RPMI8226 (cell line): ENCODE results near the gene CACNG1.
"Not testable (repeated sequence)": the region's sequence is repeated elsewhere in the genome, so short reads cannot be mapped to it uniquely, and the experiment has no call there.

Source experiments
- DNase-seq: peaks from one replicate; pipeline ENCODE4 v3.0.0-alpha.2; 2015

The CACNG1 gene

DNA sequence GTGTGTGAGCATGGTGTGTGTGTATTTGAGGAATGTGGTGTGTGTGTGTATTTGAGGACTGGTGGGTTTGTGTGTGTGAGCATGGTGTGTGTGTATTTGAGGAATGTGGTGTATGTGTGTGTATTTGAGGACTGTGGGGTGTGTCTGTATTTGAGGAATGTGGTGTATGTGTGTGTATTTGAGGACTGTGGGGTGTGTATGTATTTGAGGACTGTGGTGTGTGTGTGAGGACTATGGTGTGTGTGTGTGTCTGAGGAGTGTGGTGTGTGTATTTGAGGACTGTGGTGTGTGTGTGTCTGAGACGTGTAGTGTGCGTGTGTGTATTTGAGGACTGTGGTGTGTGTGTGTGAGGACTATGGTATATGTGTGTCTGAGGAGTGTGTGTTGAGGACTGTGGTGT, 18.0 kb upstream of the CACNG1 start:
- no peak for DNase-seq

DNA sequence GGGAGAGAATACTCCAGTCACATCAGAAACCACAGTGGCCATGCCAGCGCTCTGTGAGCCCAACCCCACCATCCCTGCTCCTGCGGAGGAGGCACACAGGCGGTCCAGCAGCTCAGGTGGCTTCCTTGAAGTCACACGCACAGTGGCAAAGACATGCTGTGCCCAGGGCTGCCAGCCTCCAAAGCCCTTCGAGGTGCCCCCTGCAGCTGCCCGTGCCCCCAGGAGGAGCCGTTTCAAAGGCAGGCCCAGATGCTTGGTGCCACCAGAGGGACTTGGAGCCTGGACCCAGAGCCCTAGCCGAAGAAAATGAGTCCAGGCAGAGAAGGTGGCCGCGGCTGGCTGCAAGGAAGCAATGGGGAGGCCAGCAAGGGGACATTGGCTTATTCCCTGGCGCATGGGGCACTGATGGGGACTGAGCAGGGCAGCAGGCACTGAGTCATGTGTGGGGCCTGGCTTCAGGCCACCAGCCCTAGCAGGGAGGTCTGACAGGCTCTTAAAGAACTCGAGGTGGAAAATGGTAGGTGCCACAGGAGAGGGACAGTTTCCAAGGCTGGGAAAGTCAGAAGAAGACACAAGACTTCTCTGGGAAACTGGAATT, 17.2 kb upstream of the CACNG1 start:
- no peak for DNase-seq

DNA sequence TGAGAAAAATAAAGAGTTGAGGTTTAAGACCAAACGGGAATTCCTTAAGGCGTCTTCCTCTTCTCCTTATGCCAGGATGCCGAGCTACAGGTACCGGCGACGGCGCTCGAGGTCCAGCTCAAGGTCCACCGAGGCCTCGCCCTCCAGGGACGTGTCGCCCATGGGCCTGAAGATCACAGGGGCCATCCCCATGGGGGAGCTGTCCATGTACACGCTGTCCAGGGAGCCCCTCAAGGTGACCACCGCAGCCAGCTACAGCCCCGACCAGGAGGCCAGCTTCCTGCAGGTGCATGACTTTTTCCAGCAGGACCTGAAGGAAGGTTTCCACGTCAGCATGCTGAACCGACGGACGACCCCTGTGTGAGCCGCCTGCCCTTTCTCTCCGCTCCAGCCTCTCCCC, 13.7 kb upstream of the CACNG1 start:
- DNase-seq = no peak

DNA sequence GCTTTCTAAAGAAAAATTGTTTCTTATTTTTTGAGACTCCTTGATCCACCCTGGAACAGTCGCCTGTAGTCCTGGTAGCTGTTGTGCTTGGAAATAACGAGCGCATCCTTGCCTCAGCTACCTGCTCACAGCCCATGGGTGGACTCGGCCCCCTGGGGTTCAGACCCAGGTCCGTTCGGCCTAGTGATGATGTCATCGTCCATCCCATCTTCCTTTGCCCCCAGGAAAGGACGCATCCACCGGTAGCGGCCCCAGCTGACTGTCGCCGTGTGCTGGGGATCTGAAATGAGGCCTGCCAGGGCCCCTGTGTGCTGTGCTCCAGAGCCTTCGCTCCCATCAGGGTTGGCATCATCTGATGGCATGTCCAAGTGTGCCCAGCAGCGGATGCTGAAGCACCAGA, 12.0 kb upstream of the CACNG1 start:
- DNase-seq = no peak

DNA sequence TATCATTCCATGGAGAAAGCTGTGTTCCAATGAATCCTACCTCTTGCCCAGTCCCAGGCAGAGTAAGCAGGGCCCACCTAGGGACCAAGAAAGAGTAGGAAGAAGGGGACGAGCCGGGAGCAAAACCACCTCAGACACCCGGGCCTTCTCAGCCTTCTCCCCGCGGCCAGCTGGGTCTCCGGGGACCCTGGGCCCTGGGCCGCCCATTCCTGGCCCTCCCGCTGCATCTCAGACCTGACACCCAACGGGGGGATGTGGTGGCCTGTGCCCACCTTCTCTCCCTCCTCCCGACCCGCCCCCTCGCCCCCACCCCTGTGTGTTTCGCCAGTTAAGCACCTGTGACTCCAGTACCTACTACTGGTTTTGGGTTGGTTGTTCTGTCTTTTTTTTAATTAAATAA, 11.4 kb upstream of the CACNG1 start:
- DNase-seq = no peak

DNA sequence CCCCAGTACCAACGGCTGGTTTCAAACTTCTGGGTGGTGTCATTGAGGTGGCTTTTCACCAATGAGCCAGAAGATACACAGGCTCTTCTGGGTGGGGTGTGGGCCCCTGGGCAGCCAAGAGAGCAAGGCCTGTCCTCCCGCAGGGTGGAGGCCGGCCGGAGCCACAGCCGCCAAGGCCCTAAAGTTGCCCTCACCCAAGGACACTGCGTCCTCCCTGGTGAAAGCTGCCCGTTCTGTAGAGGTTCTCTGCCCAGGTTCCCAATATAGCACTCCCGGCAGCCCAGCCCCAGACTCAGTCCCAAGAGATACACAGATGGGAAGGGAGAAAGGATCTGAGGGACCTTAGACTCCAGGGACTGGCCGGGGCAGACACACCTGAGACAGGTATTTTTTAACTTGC, 10.7 kb upstream of the CACNG1 start:
- DNase-seq = no peak

DNA sequence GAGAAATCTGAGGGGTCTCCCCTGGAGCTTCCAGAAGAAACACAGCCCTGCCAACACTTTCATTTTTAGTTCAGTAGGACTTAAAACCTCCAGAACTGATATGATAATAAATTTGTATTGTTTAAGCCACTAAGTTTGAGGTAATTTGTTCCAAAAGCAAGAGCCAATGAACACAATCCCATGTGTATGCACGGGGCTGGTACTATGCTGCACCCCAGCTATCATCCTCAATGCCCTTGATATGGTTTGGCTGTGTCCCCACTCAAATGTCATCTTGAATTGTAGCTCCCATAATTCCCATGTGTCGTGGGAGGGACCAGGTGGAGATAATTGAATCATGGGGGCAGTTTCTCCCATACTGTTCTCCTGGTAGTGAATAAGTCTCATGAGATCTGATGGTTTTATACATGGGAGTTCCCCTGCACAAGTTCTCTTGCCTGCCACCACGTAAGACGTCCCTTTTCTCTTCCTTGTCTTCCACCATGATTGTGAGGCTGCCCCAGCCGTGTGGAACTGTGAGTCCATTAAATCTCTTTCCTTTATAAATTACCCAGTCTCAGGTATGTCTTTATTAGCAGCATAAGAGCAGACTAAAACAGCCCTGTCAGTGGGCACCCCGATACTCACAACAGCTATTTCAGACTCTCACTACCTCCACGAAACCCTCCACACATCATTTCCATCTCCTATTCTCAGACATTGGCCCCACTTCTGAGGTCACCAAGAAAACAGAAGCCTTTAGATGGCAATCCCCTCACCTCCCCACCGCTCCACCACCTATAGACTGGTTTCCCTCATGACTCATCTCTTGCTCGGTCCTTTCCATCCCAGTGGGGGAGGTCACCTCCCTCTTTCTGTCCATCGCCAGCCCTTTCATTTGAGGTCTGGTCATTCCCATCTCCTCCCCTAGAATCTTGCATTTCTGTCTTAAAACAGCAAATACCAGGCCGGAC, 8.9 kb upstream of the CACNG1 start:
- DNase-seq = no peak

DNA sequence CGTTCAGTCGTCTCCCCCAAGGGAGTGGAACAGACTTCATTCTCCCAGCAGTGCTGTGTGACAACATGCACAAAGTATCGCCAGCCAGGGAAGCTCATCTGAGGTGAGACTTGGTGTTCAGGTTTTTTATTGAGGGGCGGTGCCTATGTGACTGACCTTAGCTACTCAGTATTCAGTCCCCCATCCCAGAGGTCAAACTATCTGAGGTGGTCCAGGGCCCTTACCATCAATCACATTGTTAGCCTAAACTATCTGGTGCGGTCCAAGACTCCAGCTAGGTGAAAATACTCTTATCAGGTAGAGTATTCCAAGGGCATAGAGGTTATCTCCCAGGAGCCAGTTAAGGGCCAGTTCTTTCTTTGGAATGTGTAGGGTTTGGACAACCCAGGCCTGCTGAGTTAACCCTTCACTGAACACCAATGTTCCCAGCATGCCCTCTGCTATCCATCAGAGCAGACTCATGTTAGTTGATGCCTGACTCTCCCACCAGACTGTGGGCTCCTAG, 5.4 kb upstream of the CACNG1 start:
- DNase-seq = no peak

DNA sequence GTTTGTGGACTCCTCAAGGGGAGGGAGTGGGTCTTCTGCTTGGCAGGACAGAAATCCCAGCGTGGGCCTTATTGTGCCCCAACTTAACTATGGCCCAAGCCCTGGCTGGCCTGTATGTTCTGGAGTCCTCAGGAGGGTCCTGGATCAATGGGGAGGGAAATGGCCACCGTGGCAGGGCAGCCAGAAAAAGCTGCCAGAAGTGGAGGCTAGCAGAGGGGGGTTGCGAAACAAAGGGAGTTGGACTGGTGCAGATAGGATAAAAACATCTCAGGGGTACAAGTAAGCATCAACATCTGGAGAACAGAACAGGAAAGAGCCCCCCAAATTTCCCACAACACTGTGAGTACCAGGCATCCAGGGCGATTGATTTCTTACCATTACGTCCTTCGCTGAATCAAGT, 3.7 kb upstream of the CACNG1 start:
- no peak for DNase-seq

DNA sequence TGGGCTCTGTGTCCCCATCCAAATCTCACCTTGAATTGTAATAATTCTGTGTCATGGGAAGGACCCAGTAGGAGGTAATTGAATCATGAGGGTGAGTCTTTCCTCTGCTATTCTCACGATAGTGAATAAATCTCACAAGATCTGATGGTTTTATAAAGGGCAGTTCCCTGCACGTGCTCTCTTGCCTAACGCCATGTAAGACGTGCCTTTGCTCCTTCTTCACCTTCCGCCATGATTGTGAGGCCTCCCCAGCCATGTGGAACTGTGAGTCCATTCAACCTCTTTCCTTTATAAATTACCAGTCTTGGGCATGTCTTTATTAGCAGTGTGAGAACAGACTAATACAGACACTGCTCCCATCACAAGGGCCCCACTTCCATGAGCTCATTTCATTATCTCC, 3.2 kb upstream of the CACNG1 start:
- DNase-seq = not testable (repeated sequence)

DNA sequence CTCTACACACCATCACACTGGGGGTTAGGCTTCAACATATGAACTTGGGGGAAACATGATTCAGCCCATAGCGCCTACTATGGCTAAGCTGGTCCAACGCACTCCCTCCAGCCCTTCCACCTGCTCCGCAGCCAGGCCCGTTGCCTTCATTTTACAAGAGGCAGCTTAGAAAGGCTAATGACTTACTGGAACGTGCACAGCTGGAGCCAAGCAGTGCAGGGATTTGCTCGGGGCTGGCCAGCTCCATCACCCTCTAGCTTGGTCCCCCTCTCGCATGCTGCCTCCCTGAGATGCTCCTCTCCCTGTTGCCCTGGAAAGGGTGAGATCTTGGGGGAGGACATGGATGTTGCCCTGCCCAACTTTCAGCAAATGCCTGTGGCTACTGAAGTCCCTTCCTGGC, 2.8 kb upstream of the CACNG1 start:
- no peak for DNase-seq

DNA sequence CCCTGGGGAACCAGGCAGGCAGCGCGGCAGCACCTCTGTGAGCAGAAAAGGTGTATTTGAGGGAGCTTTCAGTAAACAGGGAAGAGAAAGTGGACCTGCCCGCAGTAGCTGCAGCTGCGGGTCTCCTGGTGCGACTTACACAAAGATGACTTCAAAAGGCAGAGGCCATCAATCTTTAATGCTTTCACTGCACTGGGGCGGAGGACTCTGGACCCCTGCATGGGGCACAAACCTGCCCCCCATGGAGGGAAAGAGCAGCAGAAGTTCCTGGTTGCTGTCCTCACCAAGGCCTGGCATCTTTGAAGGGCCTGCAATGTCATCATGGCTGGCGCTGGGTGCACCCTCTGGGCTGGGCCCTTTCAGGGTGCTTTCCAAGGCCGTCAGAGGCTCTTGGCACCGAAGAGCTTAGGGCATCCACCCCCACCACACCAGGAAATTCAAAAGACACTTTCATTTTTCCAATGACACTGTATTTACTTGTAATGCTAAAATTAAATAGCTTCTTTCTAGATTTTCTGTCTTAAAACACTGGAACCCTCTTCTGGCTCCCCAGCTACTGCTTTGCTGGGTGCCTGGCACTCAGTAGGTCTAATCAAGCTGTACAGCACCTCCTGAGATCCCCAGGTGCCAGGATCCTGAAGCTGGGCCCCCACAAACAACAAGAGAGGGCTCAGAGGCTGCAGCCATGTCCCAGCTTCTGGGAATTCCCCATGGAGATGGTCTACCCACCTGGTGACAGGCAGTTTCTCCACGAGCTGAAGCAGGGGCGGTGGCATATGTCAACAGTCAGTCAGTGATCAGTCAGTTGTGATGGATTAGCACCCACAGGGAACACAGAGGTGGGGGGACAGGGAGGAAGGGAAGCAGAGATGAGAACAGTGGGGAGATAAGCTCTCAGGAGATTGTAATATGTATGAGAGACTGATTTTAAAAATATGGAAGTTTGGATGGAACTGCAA, 2.1 kb upstream of the CACNG1 start:
- DNase-seq = no peak

DNA sequence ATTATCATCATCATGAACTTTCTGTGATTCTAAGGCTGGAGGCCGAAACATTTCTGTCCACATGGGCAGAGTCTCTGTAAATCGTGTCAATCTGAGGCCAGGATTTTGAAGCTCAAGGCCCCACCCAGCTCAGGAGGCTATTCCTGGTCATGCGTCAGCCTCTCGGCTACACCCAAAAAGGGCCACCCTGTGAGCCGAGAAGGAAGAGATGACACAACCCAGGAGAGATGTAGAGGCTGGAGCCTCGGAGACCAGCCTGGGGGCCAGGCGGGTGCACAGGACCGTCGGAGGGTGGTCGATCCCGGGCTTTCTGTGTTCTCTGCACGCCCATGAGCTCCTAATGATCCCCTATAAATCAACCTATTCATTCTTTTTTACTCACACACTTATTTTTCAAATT, 1.1 kb upstream of the CACNG1 start:
- DNase-seq = no peak

DNA sequence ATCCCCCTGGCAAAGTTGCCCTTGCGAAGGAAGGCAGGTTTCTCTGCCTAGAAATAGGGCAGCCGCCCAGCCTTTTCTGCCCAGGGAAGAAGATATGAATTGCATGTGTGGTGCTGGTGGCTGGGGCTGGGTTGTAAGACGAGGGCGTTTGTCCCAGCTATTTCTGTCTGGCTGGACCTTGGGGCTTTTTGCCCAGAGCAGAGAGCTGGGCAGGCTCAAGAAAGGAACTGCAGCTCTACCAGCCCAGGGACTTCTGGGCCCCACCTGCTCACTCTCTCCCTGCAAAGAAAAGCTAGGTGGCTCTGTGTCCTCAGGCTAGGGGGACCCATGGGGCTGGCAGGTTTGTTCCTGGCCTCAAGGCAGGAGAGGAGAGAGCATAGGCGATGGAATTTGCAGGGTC, 586 bp downstream of the CACNG1 start:
- DNase-seq = no peak

DNA sequence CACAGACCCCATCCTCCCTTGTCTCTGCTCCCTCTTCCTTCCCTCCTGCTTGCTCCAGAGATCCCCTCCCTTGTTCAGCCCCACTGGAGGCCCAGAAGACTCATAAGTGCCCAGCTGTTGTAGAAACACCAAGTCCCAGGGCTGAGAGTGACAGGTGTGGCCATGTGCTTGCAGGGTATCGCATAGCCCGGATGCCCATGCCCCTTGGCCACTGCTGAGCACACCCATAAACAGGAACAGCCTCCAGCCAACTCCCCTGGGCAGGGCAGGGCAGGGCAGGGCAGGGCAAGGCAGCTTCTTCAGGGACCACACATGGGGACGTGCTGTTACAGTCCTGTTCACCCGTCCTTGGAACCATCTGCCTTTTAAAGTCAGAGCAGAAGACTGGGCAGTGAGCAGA, 2.0 kb downstream of the CACNG1 start:
- no peak for DNase-seq

DNA sequence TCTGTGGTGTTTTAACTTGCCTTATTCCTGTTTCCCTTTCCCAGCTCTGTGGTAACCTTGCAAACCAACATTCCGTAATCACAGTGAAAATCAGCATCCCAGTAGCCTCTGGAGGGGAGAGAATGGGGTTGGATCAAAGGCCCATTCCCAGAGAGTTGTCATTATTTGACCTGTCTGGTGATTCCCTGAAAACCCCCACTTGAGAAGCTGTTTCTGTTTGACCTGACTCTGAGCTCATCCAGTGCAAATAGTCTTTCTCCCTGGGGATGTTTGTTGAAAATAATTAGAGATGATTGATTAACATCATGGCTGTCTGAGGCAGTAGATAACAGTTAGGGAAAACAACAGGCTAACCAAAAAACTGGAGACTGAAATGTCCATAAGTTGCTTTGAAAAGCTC, 3.0 kb downstream of the CACNG1 start:
- no peak for DNase-seq

DNA sequence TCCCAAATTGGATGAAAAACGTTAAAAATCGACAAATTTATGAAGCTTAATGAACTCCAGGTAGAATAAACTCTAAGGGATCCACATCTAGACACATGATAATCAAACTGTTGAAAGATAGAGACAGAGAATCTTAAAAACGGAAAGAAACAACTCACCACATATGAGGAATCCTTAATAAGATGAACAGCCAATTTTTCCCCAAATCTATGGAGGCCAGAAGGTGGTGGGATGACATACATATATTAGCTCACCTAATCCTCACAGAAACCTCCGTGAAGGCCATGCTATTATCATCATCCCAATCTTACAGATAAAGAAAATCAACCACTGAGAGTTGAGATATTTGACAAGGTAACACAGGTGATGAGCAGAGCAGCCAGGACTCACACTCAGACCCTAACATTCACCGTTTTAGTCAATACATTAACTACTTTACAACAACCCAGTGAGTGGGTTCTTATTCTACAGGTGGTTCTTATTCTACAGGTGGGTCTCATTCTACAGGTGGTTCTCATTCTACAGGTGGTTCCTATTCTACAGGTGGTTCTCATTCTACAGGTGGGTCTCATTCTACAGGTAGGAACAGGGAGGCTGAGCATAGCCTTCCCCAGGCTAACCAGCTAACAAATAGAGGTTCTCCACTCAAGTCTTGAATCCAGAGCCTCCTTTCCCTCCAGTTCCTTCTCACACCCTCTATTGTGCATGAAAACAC, 4.8 kb downstream of the CACNG1 start:
- DNase-seq = no peak

DNA sequence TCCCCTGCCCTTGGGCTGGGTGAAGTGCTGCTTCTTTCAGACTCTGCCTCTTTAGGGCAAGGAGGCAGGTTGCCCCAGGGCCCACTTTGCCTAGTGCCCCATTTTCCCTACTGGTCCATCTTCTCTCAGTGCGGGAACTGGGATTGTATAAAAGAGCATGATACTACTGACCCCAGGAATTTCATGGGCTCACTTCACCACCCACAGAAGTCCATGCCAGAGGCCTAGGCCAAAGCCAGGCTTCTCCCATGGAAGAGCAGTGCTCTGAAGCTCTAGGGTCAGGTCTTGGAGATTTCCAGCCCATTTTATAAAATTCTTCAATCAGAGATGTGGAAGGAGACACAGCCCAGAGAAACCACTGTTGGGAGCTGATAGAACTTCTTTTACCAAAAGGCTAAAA, 5.7 kb downstream of the CACNG1 start:
- no peak for DNase-seq

DNA sequence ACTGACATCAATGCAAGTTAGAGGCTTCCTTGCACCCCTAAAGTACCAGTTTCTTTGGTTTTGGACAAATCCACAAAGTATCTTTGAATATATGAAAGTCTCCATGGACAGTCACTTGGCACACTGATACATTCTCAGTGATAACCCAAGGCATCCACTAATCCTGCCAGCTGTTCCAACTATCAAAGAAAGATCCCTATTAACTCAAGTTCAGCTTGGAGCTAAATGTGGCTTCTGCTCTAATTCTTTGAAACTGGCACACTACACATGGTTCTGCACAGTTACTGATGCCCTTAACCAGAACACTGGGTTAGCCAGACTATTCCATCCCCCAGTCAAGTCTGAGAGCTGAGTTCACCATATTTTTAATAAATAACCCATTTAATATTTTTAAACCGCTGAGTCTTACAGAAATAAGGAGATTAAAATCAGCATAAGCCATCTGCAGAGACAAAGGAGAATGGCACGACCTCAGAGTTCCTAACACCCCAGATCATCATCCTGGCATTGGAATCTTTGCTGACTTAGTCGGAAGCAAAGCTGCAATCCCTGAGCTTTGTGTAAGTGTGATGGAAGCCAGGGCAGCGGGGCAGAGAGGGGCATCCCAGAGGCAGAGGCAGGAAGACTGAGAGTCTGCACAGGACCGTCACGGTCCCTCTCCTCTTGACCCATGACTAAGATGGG, 6.3 kb downstream of the CACNG1 start:
- DNase-seq = no peak

DNA sequence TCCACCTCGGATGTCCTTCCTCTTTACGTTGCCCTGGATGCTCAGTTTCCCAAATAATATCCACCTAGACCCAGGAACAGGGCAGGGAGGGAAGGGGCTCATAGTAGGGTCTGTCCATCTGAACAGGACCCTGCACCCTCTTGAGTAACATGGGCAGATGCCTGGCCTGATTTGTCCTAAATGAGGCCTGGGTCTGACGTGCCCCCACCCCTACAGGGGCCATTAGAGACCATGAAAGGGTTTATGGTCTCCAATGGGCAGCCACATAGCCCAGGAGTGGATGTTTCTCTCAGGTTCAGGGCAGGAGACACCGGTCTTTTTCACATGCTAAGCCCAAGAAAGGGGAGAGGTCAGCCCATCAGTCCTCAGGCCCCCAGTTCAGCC, 6.8 kb downstream of the CACNG1 start:
- DNase-seq = no peak

DNA sequence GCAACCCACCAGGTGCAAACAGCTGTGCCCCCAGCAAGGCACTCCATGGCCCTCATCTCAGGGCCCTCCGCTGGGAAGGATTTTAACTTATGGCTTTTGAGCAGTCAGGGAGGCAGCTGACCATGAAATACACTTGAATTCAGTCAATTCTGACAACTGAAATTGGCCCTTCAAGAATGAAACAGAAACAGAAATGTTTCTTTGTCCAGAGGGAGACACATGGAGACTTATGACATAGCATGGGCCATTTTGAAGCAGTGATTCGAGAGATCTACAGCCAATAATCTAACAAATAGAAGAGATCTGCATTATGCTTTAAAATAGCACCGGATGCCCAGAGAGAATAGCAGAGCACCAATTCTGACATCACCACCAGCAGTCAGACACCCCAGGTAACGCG, 7.5 kb downstream of the CACNG1 start:
- no peak for DNase-seq
